Measurements from ENCODE around the gene SNX11. TPM values are rescaled to one million over a fixed set of nuclear protein-coding genes. Genes with fewer than 3 reads are reported as not detected.

The SNX11 gene
- total RNA-seq, 1 experiment from 2014 or later: 40.7 TPM

DNA sequence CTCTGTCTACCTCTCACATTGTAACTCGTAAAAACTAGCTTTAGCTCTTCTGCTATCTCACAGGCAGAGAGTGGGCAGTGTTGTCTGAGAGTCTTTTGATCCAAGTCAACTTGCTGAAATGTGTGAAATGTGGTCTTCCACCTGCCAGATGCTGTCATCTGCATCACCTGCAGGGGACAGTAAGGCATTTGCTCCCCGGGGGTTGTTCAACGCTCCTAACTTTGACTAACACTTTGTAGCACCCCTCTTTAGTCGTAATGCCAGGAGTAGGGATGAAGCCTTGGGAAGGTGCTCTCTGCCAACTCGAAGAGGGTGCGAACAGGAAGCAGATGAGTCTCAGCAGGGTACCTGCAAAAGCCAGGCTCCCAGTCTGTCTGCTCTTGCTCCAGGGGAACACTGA, 36.1 kb downstream of the SNX11 start:
- no peaks in the 10 kb centered on the region for H3K36me3 ChIP-seq (ENCODE audit: control insufficient read depth, insufficient read depth, low read length)
- no peaks in the 10 kb centered on the region for H3K36me3 Mint-ChIP-seq (ENCODE audit: insufficient read depth, unreplicated experiment)
- peak in 1 of 2 experiments; percentile 35 for DNase-seq
- intact Hi-C loops (cut with micrococcal nuclease; ENCODE audit: unreplicated experiment): no loop called here
- H3K4me3 ChIP-seq (ENCODE audit: low read depth, low read length): no peak overlapping the region
- no peak overlapping the region for H3K4me3 Mint-ChIP-seq (ENCODE audit: unreplicated experiment)
- H3K9me3 Mint-ChIP-seq (ENCODE audit: unreplicated experiment): no peaks in the 10 kb centered on the region
- no peaks in the 10 kb centered on the region for H3K9me3 ChIP-seq
- TF ChIP-seq, protein P1, sequence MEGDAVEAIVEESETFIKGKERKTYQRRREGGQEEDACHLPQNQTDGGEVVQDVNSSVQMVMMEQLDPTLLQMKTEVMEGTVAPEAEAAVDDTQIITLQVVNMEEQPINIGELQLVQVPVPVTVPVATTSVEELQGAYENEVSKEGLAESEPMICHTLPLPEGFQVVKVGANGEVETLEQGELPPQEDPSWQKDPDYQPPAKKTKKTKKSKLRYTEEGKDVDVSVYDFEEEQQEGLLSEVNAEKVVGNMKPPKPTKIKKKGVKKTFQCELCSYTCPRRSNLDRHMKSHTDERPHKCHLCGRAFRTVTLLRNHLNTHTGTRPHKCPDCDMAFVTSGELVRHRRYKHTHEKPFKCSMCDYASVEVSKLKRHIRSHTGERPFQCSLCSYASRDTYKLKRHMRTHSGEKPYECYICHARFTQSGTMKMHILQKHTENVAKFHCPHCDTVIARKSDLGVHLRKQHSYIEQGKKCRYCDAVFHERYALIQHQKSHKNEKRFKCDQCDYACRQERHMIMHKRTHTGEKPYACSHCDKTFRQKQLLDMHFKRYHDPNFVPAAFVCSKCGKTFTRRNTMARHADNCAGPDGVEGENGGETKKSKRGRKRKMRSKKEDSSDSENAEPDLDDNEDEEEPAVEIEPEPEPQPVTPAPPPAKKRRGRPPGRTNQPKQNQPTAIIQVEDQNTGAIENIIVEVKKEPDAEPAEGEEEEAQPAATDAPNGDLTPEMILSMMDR (IDR thresholded peaks at IDR 0.05; ENCODE audit: insufficient read depth in 1 of 2, low read depth in 1 of 2, low read length in 1 of 2, severe bottlenecking in 1 of 2, unreplicated experiment in 1 of 2): peak in 1 of 2 experiments; percentile 35
- CTCF ChIA-PET: interaction anchor here (0.7 to 2.5 kb wide), 4 partner anchors 11 to 91 kb away, joined by 3 to 6 read pairs (median 4); partner anchors contain the start of gene CBX1
- H3K4me1 Mint-ChIP-seq (ENCODE audit: low read depth, unreplicated experiment): no peaks in the 10 kb centered on the region
- no TSS peak for BruUV-seq (replicated peaks)
- H3K27me3 Mint-ChIP-seq (ENCODE audit: insufficient read depth, unreplicated experiment): peaks cover 21% of the 10 kb centered on the region
- no peaks in the 10 kb centered on the region for H3K4me1 ChIP-seq
- POLR2A ChIA-PET: no interaction called here
- no peaks in the 10 kb centered on the region for H3K27me3 ChIP-seq (replicated peaks; ENCODE audit: control insufficient read depth, insufficient read depth, low read length)
- no peak overlapping the region for H3K27ac Mint-ChIP-seq (ENCODE audit: unreplicated experiment)

DNA sequence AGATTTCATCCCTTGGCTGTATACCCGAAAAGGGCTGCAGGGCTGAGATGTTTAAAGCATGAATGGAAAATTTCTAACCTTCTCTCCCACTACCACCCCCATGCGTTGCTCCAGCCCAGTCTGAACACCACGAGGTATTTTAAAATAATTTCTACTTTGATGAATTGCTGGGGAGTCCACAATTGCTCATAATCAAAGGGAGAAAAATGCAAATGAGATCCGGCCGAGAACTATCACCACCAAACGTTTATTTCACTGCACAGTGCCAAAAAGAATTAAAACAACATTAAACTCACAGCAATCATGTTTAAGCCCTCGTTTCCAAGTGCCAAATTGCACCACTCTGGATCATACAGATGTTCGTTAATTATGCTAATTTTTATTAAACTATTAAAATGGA, 36.7 kb downstream of the SNX11 start:
- no peaks in the 10 kb centered on the region for H3K36me3 ChIP-seq (ENCODE audit: control insufficient read depth, insufficient read depth, low read length)
- Mint-ChIP-seq H3K4me3 (ENCODE audit: unreplicated experiment) (no peak overlapping the region), H3K27ac (ENCODE audit: unreplicated experiment) (no peak overlapping the region), H3K4me1 (ENCODE audit: low read depth, unreplicated experiment) (no peaks in the 10 kb centered on the region), H3K27me3 (ENCODE audit: insufficient read depth, unreplicated experiment) (peaks cover 24% of the 10 kb centered on the region), H3K9me3 (ENCODE audit: unreplicated experiment) (no peaks in the 10 kb centered on the region), H3K36me3 (ENCODE audit: insufficient read depth, unreplicated experiment) (no peaks in the 10 kb centered on the region)
- H3K4me3 ChIP-seq (ENCODE audit: low read depth, low read length): no peak overlapping the region
- ChIA-PET POLR2A (no interaction called here), CTCF (interaction anchor here (2.5 kb wide), 1 partner anchor 11 kb away, joined by 5 read pairs; no protein-coding TSS in a partner anchor)
- no peaks in the 10 kb centered on the region for H3K4me1 ChIP-seq
- BruUV-seq (replicated peaks): no TSS peak
- DNase-seq: no peak
- intact Hi-C loops (cut with micrococcal nuclease; ENCODE audit: unreplicated experiment): no loop called here
- H3K9me3 ChIP-seq: no peaks in the 10 kb centered on the region
- H3K27me3 ChIP-seq (replicated peaks; ENCODE audit: control insufficient read depth, insufficient read depth, low read length): no peaks in the 10 kb centered on the region
- TF ChIP-seq, protein P1 (IDR thresholded peaks at IDR 0.05; ENCODE audit: insufficient read depth in 1 of 2, low read depth in 1 of 2, low read length in 1 of 2, severe bottlenecking in 1 of 2, unreplicated experiment in 1 of 2): no peak

DNA sequence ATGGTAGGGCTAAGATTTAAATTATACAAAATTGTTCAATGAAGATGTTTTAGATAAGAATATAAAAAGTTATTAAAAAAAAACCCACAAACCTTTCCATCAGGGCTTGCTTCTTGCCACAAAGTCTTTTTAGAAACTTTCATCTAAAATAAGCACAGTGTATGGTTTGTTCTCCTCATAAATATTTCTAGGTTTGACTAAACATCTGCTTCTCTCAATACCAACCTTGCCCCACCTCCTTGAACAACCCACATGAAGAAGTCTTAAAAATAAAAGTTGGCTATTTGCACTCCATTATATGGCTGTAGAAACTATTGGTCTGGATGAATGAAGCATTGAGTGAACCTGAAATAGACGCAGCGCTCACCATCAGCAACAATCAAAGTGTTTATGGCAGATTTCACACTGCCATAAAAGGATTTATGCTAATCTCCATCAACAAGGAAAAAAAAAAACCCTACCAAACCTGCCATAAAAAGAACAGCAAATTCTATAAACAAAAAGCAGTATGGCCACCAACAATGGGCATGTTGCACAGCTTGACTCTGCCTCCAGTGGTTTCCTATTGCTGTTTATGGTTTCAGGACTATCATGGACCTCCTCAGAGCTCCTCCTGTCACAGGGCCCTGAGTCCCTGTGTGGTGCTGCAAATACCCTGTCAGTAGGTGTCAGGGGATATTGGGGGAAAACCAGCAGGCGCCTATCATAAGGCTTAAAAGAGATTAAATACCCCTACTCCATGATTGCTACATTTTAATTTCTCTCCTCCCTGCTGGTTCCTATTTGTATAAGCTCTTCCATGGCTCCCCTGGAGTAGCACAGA, 37.6 kb downstream of the SNX11 start:
- CTCF ChIA-PET: interaction anchor here (0.5 to 1.0 kb wide), 3 partner anchors 8 to 65 kb away, joined by 3 to 8 read pairs (median 4); no protein-coding TSS in a partner anchor
- no peak overlapping the region for H3K4me3 Mint-ChIP-seq (ENCODE audit: unreplicated experiment)
- intact Hi-C loops (cut with micrococcal nuclease; ENCODE audit: unreplicated experiment): no loop called here

More for the DNA sequence above, 37.6 kb downstream of the SNX11 start:
- Mint-ChIP-seq H3K27me3 (ENCODE audit: insufficient read depth, unreplicated experiment) (peaks cover 19% of the 10 kb centered on the region), H3K4me1 (ENCODE audit: low read depth, unreplicated experiment) (no peaks in the 10 kb centered on the region), H3K27ac (ENCODE audit: unreplicated experiment) (no peak overlapping the region), H3K36me3 (ENCODE audit: insufficient read depth, unreplicated experiment) (no peaks in the 10 kb centered on the region), H3K9me3 (ENCODE audit: unreplicated experiment) (no peaks in the 10 kb centered on the region)
- BruUV-seq (replicated peaks): no TSS peak
- no peaks in the 10 kb centered on the region for H3K9me3 ChIP-seq
- POLR2A ChIA-PET: no interaction called here
- no peak overlapping the region for H3K4me3 ChIP-seq (ENCODE audit: low read depth, low read length)
- no peaks in the 10 kb centered on the region for H3K4me1 ChIP-seq
- peak in 1 of 2 experiments; percentile 24 for DNase-seq
- no peaks in the 10 kb centered on the region for H3K27me3 ChIP-seq (replicated peaks; ENCODE audit: control insufficient read depth, insufficient read depth, low read length)
- no peaks in the 10 kb centered on the region for H3K36me3 ChIP-seq (ENCODE audit: control insufficient read depth, insufficient read depth, low read length)
- TF ChIP-seq, protein P1 (IDR thresholded peaks at IDR 0.05; ENCODE audit: insufficient read depth in 1 of 2, low read depth in 1 of 2, low read length in 1 of 2, severe bottlenecking in 1 of 2, unreplicated experiment in 1 of 2): no peak
